ENCODE data around the gene CD200.
"Not testable (repeated sequence)": the region's sequence is repeated elsewhere in the genome, so short reads cannot be mapped to it uniquely, and the experiment has no call there.

CD200 gene

DNA sequence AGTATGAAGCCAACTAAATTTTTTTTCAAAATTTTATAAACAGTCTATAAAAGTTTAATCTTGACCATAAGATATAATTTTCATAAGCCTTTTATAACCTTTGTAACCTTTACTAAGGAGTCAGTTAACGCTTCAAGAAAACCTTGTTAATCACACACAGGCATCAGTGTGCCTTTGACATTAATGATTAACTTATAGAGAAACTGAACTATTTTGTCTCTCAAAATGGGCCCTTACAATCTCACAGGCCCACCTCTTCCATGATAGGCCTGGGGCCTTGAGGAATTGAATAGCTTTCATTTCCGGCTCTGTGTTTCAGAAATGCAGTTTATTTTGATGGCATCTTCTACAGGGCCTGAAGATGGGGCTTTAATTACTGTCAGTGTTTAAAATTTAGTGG lies 70.1 kb downstream of the CD200 start:
- Histone ChIP-seq H3K9ac (no peak overlapping the region), H2AFZ (no peak overlapping the region), H3K27ac (no peak overlapping the region), H3K36me3 (ENCODE audit: control insufficient read depth, insufficient read depth, low read length) (no peaks in the 10 kb centered on the region), H3K4me3 (ENCODE audit: low read depth, low read length) (no peak overlapping the region), H3K4me1 (no peaks in the 10 kb centered on the region), H3K27me3 (ENCODE audit: control insufficient read depth, insufficient read depth, low read length) (no peaks in the 10 kb centered on the region), H3K9me3 (ENCODE audit: control insufficient read depth, low read length) (no peaks in the 10 kb centered on the region), H3K4me2 (ENCODE audit: low read length) (no peak overlapping the region), H3K79me2 (no peaks in the 10 kb centered on the region)
- TF ChIP-seq, protein P1, sequence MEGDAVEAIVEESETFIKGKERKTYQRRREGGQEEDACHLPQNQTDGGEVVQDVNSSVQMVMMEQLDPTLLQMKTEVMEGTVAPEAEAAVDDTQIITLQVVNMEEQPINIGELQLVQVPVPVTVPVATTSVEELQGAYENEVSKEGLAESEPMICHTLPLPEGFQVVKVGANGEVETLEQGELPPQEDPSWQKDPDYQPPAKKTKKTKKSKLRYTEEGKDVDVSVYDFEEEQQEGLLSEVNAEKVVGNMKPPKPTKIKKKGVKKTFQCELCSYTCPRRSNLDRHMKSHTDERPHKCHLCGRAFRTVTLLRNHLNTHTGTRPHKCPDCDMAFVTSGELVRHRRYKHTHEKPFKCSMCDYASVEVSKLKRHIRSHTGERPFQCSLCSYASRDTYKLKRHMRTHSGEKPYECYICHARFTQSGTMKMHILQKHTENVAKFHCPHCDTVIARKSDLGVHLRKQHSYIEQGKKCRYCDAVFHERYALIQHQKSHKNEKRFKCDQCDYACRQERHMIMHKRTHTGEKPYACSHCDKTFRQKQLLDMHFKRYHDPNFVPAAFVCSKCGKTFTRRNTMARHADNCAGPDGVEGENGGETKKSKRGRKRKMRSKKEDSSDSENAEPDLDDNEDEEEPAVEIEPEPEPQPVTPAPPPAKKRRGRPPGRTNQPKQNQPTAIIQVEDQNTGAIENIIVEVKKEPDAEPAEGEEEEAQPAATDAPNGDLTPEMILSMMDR (IDR thresholded peaks at IDR 0.05), result no peak

DNA sequence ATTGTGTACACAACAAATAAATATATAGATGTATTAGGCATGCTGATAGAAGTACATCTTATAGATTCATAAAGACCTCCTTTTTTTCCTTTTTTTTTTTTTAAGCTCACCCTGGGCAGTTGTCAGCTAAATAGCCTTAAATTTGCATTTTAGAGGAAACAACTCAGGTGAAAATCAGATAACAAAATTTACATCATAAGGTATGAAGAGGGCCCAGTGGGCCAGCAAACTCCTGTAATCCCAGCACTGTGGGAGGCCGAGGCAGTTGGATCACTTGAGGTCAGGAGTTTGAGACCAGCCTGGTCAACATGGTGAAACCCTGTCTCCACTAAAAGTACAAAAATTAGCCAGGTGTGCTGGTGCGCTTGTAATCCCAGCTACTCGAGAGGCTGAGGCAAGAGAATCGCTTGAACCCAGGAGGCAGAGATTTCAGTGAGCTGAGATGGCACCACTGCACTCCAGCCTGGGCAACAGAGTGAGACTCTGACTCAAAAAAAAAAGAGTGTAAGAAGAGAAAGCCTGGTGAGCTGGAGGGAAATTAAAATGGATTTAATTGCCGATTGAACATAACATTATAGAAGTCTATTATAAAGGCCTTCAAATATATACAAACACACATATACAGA lies 72.1 kb downstream of the CD200 start:
- not testable (repeated sequence) for H3K9me3 ChIP-seq (ENCODE audit: control insufficient read depth, low read length); H2AFZ ChIP-seq; H3K4me3 ChIP-seq (ENCODE audit: low read depth, low read length); H3K9ac ChIP-seq; H3K4me2 ChIP-seq (ENCODE audit: low read length); H3K79me2 ChIP-seq; H3K27me3 ChIP-seq (ENCODE audit: control insufficient read depth, insufficient read depth, low read length); H3K27ac ChIP-seq; H3K4me1 ChIP-seq; H3K36me3 ChIP-seq (ENCODE audit: control insufficient read depth, insufficient read depth, low read length)

DNA sequence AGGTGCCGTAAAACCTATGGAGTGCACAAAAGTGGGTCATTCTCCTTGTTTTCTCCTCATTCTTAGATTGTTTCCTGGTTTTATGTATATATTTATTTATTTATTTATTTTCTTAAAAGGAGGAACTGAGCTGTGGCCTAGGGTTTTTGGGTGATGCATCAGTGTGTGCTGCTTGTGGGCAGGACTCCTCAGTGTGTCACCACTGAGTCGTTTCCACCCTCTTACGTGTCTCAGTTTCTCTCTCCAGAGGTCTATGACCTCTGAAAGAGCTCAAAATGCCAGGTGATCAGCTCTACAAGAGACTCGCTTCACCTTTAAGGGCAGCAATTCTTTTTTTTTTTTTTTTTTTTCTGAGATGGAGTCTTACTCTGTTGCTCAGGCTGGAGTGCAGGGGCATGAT lies 72.9 kb downstream of the CD200 start:
- no peaks in the 10 kb centered on the region for H3K36me3 ChIP-seq (ENCODE audit: control insufficient read depth, insufficient read depth, low read length)
- H3K27ac ChIP-seq, result no peak overlapping the region
- no peak overlapping the region for H3K9ac ChIP-seq
- H3K4me3 ChIP-seq (ENCODE audit: low read depth, low read length), result no peak overlapping the region
- H3K79me2 ChIP-seq, result no peaks in the 10 kb centered on the region
- no peaks in the 10 kb centered on the region for H3K4me1 ChIP-seq
- TF ChIP-seq, protein P1 (IDR thresholded peaks at IDR 0.05), result no peak
- no peaks in the 10 kb centered on the region for H3K9me3 ChIP-seq (ENCODE audit: control insufficient read depth, low read length)
- H3K4me2 ChIP-seq (ENCODE audit: low read length), result no peak overlapping the region
- no peaks in the 10 kb centered on the region for H3K27me3 ChIP-seq (ENCODE audit: control insufficient read depth, insufficient read depth, low read length)
- no peak overlapping the region for H2AFZ ChIP-seq

GRCh38 chr3:112407214-112407887 lies 74.4 kb downstream of the CD200 start:
- Histone ChIP-seq H3K4me2 (ENCODE audit: low read length) (no peak overlapping the region), H3K36me3 (ENCODE audit: control insufficient read depth, insufficient read depth, low read length) (no peaks in the 10 kb centered on the region), H3K9me3 (ENCODE audit: control insufficient read depth, low read length) (no peaks in the 10 kb centered on the region), H3K79me2 (no peaks in the 10 kb centered on the region), H3K9ac (no peak overlapping the region), H2AFZ (no peak overlapping the region), H3K27me3 (ENCODE audit: control insufficient read depth, insufficient read depth, low read length) (no peaks in the 10 kb centered on the region), H3K4me1 (no peaks in the 10 kb centered on the region), H3K4me3 (ENCODE audit: low read depth, low read length) (no peak overlapping the region), H3K27ac (no peak overlapping the region)
- TF ChIP-seq, protein P1 (IDR thresholded peaks at IDR 0.05), result no peak

GRCh38 chr3:112407888-112408702 lies 75.1 kb downstream of the CD200 start:
- Histone ChIP-seq H3K36me3 (ENCODE audit: control insufficient read depth, insufficient read depth, low read length) (no peaks in the 10 kb centered on the region), H3K27me3 (ENCODE audit: control insufficient read depth, insufficient read depth, low read length) (no peaks in the 10 kb centered on the region), H3K4me3 (ENCODE audit: low read depth, low read length) (no peak overlapping the region)

More at GRCh38 chr3:112407888-112408702, 75.1 kb downstream of the CD200 start:
- no peak overlapping the region for H3K4me2 ChIP-seq (ENCODE audit: low read length)
- H3K27ac ChIP-seq, result no peak overlapping the region
- H3K4me1 ChIP-seq, result no peaks in the 10 kb centered on the region
- TF ChIP-seq, protein P1 (IDR thresholded peaks at IDR 0.05), result no peak
- H3K9me3 ChIP-seq (ENCODE audit: control insufficient read depth, low read length), result no peaks in the 10 kb centered on the region
- no peak overlapping the region for H2AFZ ChIP-seq
- H3K9ac ChIP-seq, result no peak overlapping the region
- H3K79me2 ChIP-seq, result no peaks in the 10 kb centered on the region
